Lower leg skin (tissue), 3 donors: ENCODE results near the gene IGFBP1.

ENCODE experiments used
- CTCF ChIP-seq, 3 donors: fragments of 450-650 bp; IDR thresholded peaks; one replicate each; pipeline ENCODE4 v1.5.1; 2016; ENCODE audit warnings: antibody characterized with exemption in 3 of 3, mild to moderate bottlenecking in 3 of 3, moderate library complexity in 2 of 3
- POLR2A ChIP-seq, 2 donors: fragments of 450-650 bp; IDR thresholded peaks; one replicate each; pipeline ENCODE4 v1.6.1; 2016 to 2017; ENCODE audit warnings: antibody characterized with exemption in 2 of 2, mild to moderate bottlenecking in 1 of 2, moderate library complexity in 1 of 2

- TF ChIP-seq CTCF (IDR thresholded peaks at IDR 0.05) (no peak), POLR2A (IDR thresholded peaks at IDR 0.05) (no peak)
Observed at GRCh38 chr7:45881759-45882464, 6.4 kb upstream of the IGFBP1 start.
